Large intestine (tissue), 3 donors: ENCODE results near the gene NRP2. TPM values are rescaled to one million over a fixed set of nuclear protein-coding genes. Genes with fewer than 3 reads are reported as not detected.
A peak's percentile ranks its signal among the peaks of the same experiment; 100 is the strongest.

Experiments
- DNase-seq, 2 donors: peaks; one replicate each; pipeline versions ENCODE4 v3.0.0 to v3.0.0-alpha.2; 2013
- H3K27ac ChIP-seq: one replicate; pipeline ENCODE4 v1.5.1; 2013; ENCODE audit warnings: low read length
- H3K27me3 ChIP-seq: 2 replicates; pipeline ENCODE4 v1.6.1; 2013; ENCODE audit warnings: low read length; ENCODE audit not compliant: control insufficient read depth, insufficient read depth
- H3K36me3 ChIP-seq: 2 replicates; pipeline ENCODE4 v1.6.1; 2013; ENCODE audit warnings: low read length; ENCODE audit not compliant: control insufficient read depth, insufficient read depth
- H3K4me1 ChIP-seq: one replicate; pipeline ENCODE4 v1.6.1; 2013; ENCODE audit warnings: low read length; ENCODE audit not compliant: control insufficient read depth, insufficient read depth
- H3K4me3 ChIP-seq: one replicate; pipeline ENCODE4 v1.5.1; 2013; ENCODE audit warnings: low read length
- H3K9me3 ChIP-seq: one replicate; pipeline ENCODE4 v1.6.1; 2013; ENCODE audit warnings: mild to moderate bottlenecking, low read depth, low read length, moderate library complexity; ENCODE audit not compliant: control insufficient read depth
- WGBS: methylation state at CpG from one replicate; pipeline ENCODE4 v1.1.5; 2013; ENCODE audit warnings: low lambda C conversion rate; ENCODE audit not compliant: insufficient coverage; 5-methylcytosine and 5-hydroxymethylcytosine counted together
- polyA plus RNA-seq: library from polyadenylated mRNA; unstranded; fragments of 120-200 nt; gene quantifications from one replicate; pipeline ENCODE4 v1.2.1, GENCODE V29; 2013

NRP2 gene
- polyA plus RNA-seq, 1 donor = 37.2 TPM

DNA sequence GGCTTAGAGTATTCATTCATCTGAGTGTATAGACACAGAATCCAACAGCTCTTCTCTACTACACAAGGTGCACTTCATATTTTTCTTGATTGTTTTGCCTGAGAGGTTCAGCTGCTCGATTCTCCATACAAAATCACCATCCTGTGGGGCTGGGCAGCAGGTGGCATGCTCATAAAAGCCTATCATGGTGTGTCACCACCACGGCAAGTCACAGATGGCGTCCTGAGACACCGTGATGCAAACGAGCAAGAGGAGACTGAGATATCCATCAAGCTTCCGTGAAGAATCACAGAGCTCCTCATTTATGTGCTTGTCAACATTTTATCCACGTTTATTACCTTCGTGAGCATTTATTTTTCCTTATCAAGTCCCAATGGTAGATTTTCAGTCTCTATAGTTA lies 22.4 kb upstream of the NRP2 start:
- Histone ChIP-seq H3K36me3 (no peaks in the 10 kb centered on the region), H3K27ac (no peak overlapping the region), H3K4me1 (no peaks in the 10 kb centered on the region), H3K27me3 (no peaks in the 10 kb centered on the region), H3K4me3 (no peak overlapping the region), H3K9me3 (no peaks in the 10 kb centered on the region)
- DNase-seq = no peak
- WGBS = 75% methylated on average over 2 of the region's 8 CpGs

GRCh38 chr2:205660521-205661124 lies 21.7 kb upstream of the NRP2 start:
- no peaks in the 10 kb centered on the region for H3K27me3 ChIP-seq
- H3K9me3 ChIP-seq = no peaks in the 10 kb centered on the region
- no peak overlapping the region for H3K4me3 ChIP-seq
- WGBS = no CpG with 5 or more reads among the region's 8 CpGs
- H3K36me3 ChIP-seq = no peaks in the 10 kb centered on the region
- H3K4me1 ChIP-seq = no peaks in the 10 kb centered on the region
- H3K27ac ChIP-seq = no peak overlapping the region
- DNase-seq = peak in 1 of 2 donors; percentile 9

GRCh38 chr2:205661281-205661680 lies 21.0 kb upstream of the NRP2 start:
- WGBS = no CpG with 5 or more reads among the region's 5 CpGs
- Histone ChIP-seq H3K4me3 (no peak overlapping the region), H3K36me3 (no peaks in the 10 kb centered on the region), H3K27me3 (no peaks in the 10 kb centered on the region), H3K9me3 (no peaks in the 10 kb centered on the region), H3K4me1 (no peaks in the 10 kb centered on the region), H3K27ac (no peak overlapping the region)
- no peak for DNase-seq

GRCh38 chr2:205662206-205662965 lies 19.9 kb upstream of the NRP2 start:
- no peaks in the 10 kb centered on the region for H3K27me3 ChIP-seq
- no peak overlapping the region for H3K4me3 ChIP-seq
- no CpG with 5 or more reads among the region's 3 CpGs for WGBS
- no peaks in the 10 kb centered on the region for H3K36me3 ChIP-seq
- no peak for DNase-seq
- H3K9me3 ChIP-seq = no peaks in the 10 kb centered on the region
- H3K4me1 ChIP-seq = no peaks in the 10 kb centered on the region
- H3K27ac ChIP-seq = no peak overlapping the region

- Histone ChIP-seq H3K4me3 (no peak overlapping the region), H3K27ac (no peak overlapping the region), H3K36me3 (no peaks in the 10 kb centered on the region), H3K9me3 (no peaks in the 10 kb centered on the region), H3K27me3 (no peaks in the 10 kb centered on the region), H3K4me1 (no peaks in the 10 kb centered on the region)
- DNase-seq = no peak
- 100% methylated on average over 1 of the region's 2 CpGs for WGBS
Measured at GRCh38 chr2:205665791-205666190, 16.5 kb upstream of the NRP2 start.

- Histone ChIP-seq H3K36me3 (no peaks in the 10 kb centered on the region), H3K9me3 (no peaks in the 10 kb centered on the region), H3K4me1 (no peaks in the 10 kb centered on the region), H3K4me3 (no peak overlapping the region), H3K27ac (no peak overlapping the region), H3K27me3 (no peaks in the 10 kb centered on the region)
- WGBS = no CpG with 5 or more reads among the region's 2 CpGs
- DNase-seq = no peak
Measured at GRCh38 chr2:205670292-205670691, 12.0 kb upstream of the NRP2 start.

DNA sequence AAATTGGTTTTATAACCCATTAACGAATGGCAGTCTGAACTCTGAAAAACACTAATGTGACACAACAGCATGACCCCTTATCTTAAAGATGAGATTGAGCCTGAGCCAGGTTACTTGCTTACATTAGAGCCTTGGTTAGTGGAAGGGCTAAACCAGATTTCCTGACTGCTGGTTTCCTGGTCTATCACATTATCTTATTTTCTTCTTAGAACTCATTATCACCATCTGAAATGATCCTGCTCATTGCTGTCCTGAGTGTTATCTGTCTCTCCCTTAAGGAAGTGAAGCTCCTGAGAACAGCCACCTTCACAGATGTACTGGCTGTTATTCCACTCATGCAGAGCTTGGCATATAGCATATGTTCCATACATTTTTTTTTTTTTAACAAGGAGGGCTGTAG lies 9.0 kb upstream of the NRP2 start:
- no peak for DNase-seq
- WGBS = no CpG with 5 or more reads among the region's 1 CpG

DNA sequence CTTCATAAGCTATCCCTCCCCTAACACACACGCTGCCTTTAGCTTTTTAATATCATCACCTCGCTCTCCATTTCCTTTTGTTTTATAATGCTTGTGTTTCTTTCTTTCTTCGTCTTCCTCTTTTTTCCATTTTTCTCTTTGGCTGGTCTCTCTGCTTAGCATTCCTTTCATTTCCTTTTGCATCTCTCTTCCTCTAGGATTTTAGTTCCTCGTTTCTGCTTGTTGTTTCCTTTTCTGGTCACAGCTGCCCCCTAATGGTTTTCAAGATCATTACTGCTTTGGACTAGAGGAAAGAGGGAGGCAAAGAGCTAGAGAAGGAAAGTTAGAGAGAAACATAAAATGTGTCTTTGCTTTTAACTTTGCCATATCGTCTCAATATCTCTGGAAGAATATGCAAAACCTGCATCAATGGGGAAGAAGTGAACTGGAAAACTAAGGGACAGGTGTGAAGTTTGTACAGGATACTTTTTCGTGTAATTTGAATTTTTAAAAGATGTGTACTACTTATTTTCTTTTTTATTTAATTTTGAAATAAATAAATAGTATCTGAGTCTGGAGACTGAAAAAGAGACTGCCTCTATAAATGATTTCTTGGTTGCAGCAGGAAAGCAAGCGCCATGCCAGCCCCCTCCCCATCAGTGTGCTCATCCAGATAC lies 6.3 kb upstream of the NRP2 start:
- Histone ChIP-seq H3K27me3 (peaks cover 2% of the 10 kb centered on the region), H3K36me3 (no peaks in the 10 kb centered on the region), H3K4me1 (peaks cover 16% of the 10 kb centered on the region), H3K4me3 (no peak overlapping the region), H3K27ac (no peak overlapping the region), H3K9me3 (no peaks in the 10 kb centered on the region)
- WGBS = 40% methylated on average over 5 of the region's 7 CpGs
- DNase-seq = peak in 1 of 2 donors; percentile 55

More for the DNA sequence above, 9.0 kb upstream of the NRP2 start:
- H3K9me3 ChIP-seq = no peaks in the 10 kb centered on the region
- H3K4me1 ChIP-seq = peaks cover 3% of the 10 kb centered on the region
- no peaks in the 10 kb centered on the region for H3K27me3 ChIP-seq
- H3K36me3 ChIP-seq = no peaks in the 10 kb centered on the region
- no peak overlapping the region for H3K27ac ChIP-seq
- no peak overlapping the region for H3K4me3 ChIP-seq

DNA sequence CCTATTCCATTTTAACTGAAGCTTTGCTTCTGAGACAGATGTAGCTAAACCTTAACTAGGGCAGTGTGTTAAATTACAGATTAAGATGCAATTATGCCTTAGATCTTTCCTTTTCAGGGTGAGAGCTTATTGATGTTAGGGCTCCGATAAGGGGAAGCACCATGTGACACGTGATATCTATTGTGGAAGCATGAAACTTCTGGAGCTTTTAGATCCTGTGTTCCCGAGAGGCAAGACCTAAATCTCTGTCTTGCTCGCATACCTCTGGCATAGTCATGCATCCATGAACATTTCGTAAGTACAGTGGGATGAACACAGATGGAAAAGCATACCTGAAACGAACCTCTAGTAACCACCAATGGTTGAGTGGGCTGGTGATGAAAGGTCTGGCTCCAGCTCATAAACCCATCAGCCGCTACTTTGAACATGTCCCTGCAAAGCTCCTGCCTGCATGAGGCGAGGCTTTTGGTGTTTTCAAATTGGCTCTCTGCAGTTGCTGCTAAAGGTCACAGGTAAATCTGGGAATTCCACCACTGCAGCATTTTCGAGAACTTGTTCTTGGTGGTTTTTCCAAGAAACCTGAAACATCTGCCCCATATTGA lies 3.7 kb upstream of the NRP2 start:
- peak in 1 of 2 donors; percentile 76 for DNase-seq
- WGBS = no CpG with 5 or more reads among the region's 9 CpGs
- Histone ChIP-seq H3K27me3 (peaks cover 25% of the 10 kb centered on the region), H3K4me3 (no peak overlapping the region), H3K9me3 (peaks cover 3% of the 10 kb centered on the region), H3K27ac (no peak overlapping the region), H3K4me1 (peaks cover 24% of the 10 kb centered on the region), H3K36me3 (no peaks in the 10 kb centered on the region)

- Histone ChIP-seq H3K36me3 (no peaks in the 10 kb centered on the region), H3K9me3 (peaks cover 3% of the 10 kb centered on the region), H3K4me3 (no peak overlapping the region), H3K27ac (no peak overlapping the region), H3K27me3 (peaks cover 34% of the 10 kb centered on the region), H3K4me1 (peaks cover 25% of the 10 kb centered on the region)
- DNase-seq = no peak
- no CpG with 5 or more reads among the region's 5 CpGs for WGBS
Measured at GRCh38 chr2:205679410-205680009, 2.8 kb upstream of the NRP2 start.
